Medulla oblongata (tissue), 1 donor: Measurements from ENCODE around the gene GPHN.
"Not testable (repeated sequence)": the region's sequence is repeated elsewhere in the genome, so short reads cannot be mapped to it uniquely, and the experiment has no call there.

Experiments used
- DNase-seq: peaks from one replicate; pipeline ENCODE4 v3.0.0-alpha.2; 2015; ENCODE audit errors: extremely low spot score

Gene GPHN

DNA sequence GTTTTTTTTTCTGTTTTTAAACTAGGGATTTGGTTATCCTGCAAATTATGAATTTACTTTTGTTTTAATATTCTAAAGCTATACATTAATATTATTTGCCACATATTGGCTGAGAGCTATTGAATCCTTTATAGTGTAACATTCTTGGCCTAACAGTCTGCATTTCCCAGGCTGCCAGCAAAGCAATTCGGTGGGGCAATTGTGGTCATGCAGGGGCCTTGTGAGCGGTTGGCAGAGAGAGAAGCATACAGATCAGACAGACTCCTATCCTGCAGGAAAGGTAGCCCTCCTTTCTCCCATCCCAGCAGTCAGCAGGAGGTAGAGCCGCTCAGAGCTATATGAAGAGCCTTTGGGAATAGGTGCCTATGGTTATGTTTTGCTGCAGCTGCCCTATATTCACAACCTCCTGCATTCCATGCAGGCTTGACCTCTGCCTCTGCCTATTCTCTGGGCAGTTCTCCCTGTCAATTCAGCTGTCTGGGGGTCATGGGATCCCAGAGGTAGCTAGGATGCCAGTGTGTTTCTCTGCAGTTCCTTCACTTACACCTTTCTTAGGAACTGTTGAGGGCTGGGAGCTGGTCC is 144.7 kb downstream of the GPHN start:
- DNase-seq = peak; percentile 44

DNA sequence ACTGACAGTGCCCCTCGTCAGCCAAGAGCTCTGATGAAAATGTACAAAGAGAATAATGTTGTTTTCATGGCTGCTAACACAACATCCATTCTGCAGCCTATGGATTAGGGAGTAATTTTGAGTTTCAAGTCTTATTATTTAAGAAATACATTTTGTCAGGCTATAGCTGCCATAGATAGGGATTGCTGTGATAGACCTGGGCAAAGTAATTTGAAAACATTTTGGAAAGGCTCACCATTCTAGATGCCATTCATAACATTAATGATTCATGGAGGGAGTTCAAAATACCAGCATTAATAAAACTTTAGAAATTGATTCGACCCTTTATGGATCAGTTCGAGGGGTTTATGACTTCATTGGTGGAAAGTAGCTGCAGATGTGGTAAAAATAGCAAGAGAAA is 149.8 kb downstream of the GPHN start:
- no peak for DNase-seq

DNA sequence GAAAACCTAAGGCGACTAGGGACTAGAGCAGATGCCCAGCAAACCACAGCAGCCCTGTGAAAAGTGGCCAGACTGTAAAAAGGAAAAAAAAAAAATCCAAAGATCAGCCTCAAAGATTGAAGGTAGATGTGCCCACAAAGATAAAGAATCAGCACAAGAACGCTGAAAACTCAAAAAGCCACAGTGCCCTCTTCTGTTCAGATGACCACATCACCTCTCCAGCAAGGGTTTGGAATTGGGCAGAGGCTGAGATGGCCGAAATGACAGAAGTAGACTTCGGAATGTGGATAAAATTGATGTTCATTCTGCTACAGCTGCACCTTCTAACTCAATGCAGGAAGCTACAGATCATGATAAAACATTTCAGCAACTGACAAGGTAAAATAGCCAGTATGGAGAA is 154.4 kb downstream of the GPHN start:
- peak; percentile 20 for DNase-seq

DNA sequence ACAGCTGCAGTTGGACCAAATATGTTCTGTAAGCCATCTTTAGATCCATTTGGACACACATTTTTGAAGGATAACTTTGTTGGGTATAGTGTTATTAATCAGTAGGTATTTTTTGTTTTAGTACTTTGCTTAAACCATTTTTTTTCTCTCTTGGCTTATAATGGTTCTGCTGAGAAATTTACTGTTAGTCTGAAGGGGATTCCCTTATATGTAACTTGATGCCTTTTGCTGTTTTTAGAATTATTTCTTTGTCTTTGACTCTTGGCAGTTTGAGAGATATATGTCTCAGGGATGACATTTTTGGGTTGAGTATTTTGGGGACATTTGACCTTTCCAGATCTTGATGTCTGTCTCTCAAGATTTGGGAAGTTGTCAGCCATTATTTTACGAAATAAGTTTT is 169.8 kb downstream of the GPHN start:
- no peak for DNase-seq

DNA sequence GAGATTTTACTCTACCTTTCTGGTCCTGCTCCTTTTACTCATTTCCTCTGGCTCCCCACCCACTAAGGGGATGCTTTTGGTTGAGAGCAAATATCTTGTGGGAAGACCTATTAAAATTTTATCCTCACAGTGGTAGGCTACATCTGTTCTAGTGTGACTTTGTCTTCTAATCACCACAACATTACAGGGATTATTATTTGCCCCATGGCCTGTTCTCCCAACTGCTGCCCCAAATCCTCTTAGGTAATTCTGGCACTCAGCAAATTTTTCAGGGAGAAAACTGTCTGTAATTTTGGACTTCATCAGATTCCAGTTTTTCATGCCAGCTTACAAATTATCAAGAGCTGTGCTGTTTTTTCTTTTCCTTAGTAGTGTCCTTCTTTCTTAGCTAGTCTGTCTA is 172.3 kb downstream of the GPHN start:
- no peak for DNase-seq

DNA sequence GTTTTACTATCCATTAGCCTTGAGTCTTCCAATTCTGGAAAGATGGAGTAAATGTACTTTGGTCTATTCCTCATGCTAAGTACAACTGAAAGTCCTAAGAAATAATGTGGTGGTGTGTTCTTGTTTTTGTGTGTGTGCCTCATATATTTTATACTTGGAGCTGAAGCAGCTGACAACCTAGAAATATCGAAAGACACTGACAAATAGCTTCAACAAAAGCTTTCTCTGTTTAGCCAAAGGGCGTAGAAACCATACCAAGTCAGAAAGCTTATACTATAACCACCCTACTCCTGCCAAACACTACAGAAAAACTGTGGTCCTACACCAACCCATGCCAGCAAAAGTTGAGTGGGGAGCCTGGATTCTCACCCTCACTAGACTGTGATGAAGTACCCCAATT is 188.4 kb downstream of the GPHN start:
- DNase-seq = peak; percentile 5

DNA sequence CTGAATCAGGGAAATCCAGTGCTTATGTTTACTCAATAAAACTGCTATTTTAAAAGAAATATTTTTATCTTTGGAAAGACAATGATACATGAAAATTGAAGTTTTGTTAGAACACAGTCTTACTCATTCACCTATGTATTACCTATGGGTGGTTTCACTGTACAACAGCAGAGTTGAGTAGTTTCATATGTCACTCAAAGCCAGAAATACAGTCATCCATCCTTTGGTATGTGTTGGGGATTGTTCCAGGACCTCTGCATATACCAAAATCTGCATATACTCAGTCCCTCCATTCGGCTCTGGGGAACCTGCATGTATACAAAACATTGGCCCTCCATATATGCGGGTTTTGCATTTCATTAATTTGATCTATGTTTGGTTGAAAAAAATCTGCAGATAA is 190.6 kb downstream of the GPHN start:
- no peak for DNase-seq

DNA sequence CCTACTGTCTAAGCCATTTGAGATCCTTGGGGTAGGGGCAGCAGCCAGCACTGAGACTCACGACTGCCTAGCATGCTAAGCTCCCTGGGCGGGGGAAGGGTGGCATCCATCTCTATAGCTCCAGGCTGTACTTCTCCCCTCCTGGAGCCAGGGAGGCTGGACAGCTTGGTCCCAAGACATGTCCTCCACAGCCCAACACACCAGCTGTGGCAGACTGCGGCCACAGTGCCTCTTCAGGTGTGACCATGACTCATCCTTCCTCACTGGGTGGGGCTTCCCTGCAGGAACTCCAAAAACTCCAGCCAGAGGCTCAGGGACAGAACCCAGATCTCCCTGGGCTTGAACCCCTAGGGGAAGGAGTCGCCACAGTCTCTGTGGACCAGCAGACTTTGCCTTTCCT is 193.9 kb downstream of the GPHN start:
- DNase-seq = no peak

DNA sequence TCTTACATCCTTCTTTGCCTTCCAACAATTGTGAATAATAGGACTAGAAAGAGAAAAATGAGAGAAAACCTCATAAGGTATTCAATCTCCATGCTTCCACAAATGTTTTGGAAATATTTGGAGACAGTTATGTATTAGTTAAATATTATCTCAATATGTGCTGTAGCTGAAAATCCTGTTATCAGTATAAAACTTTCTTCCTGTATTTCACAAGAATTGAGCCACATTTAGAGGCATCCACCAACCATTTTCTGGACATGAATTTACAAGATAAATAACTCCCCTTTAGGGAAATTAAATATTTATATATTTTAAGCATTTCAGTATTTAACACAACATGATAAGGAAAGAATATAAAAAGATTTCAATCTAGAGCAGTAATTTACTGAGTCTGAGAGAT is 200.3 kb downstream of the GPHN start:
- no peak for DNase-seq

DNA sequence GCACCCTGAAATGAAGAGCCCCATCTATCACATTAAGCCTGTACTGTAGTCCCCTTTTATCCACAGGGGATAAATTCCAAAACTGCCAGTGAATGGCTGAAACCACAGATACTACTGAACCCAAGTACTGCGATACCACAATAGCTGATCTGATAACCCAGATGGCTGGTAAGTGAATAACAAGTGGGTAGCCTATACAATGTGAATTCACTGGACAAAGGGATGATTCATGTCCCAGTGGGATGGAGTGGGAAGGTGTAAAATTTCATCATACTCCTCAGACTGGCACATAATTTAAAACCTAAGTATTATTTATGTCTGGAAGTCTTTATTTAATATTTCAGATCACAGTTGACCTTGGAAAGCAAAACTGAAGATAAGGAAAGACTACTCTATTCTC is 201.3 kb downstream of the GPHN start:
- peak; percentile 16 for DNase-seq

DNA sequence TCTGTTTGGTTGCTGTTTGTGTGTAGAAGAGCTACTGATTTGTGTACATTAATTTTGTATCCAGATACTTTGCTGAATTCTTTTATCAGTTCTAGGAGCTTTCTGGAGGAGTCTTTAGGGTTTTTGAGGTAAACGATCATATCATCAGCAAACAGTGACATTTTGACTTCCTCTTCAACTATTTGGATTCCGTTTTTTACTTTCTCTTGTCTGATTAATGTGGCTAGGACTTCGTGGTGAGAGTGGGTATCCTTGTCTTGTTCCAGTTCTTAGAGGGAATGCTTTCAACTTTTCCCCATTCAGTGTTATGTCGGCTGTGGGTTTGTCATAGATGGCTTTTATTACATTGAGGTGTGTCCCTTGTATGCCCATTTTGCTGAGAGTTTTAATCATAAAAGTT is 206.3 kb downstream of the GPHN start:
- DNase-seq = not testable (repeated sequence)

DNA sequence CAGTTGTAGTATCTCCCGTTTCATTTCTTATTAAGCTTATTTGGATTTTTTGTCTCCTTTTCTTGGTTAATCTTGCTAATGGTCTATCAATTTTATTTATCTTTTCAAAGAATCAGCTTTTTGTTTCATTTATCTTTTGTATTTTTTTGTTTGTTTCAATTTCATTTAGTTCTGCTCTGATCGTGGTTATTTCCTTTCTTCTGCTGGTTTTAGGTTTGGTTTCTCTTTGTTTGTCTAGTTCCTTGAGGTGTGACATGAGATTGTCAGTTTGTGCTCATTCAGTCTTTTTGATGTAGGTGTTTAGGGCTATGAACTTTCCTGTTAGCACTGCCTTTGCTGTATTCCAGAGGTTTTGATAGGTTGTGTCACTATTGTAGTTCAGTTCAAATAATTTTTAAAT is 207.4 kb downstream of the GPHN start:
- not testable (repeated sequence) for DNase-seq

DNA sequence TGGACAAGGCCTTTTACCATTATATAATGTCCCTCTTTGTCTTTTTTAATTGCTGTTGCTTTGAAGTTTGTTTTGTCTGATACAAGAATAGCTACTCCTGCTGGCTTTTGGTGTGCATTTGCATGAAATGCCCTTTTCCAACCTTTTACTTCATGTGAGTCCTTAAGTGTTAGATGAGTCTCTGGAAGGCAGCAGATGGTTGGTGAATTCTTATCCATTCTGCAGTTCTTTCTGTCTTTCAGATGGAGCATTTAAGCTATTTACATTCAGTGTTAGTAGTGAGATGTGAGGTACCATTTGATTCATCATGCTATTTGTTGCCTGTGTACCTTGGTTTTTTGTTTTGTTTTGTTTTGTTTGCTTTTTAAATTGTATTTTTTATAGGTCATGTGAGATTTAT is 208.3 kb downstream of the GPHN start:
- DNase-seq = no peak

DNA sequence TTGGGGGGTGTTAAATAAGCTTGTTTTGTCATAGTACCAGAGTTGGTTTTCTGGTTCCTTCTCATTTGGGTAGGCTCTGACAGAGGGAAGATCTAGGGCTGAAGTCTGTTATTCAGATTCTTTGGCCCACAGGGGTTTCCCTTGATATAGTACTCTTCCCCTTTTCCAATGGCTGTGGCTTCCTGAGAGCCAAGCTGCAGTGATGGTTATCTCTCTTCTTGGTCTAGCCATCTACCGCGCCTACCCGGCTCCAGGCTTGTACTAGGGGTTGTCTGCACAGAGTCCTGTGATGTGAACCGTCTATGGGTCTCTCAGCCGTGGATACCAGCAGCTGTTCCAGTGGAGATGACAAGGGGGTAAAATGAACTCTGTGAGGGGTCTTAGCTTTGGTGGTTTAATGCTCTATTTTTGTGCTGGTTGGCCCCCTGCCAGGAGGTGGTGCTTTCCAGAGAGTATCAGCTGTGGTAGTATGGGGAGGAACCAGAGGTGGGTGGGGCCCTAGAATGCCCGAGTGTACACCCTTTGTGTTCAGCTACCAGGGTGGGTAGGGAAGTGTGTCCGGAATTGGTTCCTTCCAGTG is 209.7 kb downstream of the GPHN start:
- DNase-seq = no peak

DNA sequence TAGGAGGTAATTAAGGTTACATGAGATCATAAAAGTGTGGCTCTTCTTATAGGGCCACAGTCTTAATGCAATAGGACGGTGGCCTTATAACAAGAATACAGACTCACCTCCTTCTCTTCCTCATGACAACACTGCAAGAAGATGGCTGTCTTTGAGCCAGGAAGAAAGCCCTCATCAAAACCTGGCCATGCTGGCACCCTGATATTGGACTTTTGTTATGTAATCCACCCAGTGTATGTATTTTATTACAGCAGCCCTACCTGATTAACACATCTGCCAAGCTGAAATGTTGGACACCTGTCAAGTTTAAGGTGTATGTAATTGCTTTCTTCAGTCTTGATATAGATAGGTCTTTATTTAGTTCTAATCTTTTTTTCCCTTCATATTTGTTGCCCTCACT is 217.0 kb downstream of the GPHN start:
- DNase-seq = no peak

DNA sequence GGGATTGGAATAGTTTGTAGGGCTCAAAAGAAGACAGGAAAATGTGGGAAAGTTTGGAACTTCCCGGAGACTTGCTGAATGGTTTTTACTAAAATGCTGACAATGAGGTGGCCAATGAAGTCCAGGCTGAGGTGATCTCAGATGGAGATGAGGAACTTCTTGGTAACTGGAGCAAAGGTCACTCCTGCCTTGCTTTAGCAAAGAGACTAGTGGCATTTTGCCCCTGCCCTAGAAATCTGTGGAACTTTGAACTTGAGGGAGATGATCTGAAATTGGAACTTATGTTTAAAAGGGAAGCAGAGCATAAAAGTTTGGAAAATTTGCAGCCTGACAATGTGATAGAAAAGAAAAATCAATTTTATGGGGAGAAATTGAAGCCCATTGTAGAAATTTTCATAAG is 223.4 kb downstream of the GPHN start:
- not testable (repeated sequence) for DNase-seq

DNA sequence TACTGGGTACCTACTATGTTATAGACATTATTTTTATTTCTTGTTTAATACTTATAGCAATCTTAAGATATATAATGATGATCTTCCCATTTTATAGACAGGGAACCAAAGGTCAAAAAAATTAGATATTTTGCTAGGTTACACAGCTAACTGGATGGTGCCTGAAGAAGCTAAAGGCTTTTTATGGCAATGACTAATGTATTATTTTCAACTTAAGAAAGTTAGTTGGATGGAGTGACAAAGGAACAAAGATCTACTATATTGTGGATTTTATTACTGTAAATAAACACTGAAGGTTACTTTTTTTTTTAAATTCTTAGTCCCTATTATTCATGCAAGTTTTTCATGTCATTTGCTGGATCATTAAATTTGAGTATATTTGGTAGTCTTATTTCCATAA is 227.9 kb downstream of the GPHN start:
- no peak for DNase-seq

DNA sequence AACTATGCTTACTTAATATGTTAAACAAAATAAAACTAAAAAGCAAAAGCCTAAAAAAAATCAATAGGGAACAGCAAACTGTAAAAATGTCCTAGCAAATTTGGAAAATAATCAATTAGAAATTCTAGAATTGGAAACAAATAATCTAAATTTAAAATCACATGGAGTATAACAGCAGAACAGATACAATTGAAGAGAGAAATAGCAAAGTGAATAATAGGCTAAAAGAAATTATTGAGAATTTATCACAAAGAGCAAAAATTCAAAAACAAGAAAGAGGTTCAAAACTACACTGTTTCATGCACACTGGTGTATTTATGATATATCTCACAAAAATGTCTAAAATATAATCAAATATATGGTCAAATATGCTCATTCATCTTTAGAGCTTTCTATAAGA is 231.9 kb downstream of the GPHN start:
- DNase-seq = no peak

DNA sequence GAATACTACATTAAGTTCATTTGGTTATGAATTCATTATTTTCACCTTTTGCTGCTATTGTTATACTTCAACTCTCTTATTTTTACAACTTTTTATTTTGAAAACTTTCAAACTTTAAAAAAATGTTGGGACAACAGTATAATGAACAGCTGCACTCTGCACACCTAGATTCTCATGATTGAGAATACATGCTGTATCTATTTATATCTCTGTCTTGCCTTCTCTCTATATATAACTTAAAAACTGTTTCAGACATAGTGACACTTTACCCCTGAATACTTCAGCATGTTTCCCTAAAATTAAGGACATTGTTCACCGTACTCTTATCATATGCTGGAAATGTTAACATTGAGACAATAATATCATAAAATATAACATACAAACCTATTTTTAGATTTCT is 237.1 kb downstream of the GPHN start:
- DNase-seq = no peak

DNA sequence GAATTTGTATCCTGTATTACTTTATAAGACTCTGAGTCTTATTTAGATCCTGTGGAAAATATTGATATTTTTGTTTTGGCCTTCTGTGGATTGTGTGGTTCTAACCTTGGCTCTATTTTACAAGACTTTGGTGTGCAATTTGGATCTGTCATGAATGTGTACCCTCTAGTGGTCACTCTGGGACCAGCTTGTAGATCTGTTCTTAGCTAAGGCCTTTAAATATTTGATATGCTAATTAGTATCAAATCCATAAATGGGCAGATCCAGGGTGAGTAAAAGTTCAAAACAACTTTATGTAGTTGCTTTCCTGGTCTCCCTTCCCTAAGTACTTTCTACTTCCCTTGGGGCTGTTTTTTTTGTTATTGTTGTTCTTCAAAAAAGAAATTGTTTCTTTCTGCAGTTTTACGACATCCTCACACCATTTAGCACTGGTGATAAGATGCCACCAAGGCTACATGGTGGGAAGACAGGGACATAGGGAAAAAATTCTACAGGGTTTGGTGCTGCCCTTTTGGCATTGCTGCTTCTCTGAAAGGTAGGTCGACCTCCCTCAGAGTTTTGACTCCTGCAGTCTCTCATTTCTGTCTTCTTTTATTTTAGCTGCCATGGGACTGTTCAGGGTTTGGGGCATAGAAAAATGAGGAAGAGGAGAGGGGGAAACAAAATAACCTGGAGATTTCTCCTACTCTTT is 238.5 kb downstream of the GPHN start:
- DNase-seq = peak; percentile 33

DNA sequence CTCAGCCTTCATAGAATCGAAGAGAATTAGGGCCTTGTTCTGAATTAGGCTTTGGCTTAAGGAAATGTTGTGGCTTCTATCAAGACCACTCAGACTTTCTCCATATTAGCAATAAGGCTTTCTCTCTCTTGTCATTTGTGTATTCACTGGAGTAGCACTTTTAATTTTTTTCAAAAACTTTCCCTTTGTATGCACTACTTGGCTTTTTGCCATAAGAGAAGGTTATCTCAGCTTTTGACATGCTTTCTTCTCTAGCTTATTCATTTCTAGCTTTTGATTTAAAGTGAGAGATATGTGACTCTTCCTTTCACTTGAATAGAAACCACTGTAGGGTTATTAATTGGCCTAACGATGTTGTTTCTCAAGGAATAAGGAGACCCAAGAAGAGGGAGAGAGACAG is 244.2 kb downstream of the GPHN start:
- no peak for DNase-seq

DNA sequence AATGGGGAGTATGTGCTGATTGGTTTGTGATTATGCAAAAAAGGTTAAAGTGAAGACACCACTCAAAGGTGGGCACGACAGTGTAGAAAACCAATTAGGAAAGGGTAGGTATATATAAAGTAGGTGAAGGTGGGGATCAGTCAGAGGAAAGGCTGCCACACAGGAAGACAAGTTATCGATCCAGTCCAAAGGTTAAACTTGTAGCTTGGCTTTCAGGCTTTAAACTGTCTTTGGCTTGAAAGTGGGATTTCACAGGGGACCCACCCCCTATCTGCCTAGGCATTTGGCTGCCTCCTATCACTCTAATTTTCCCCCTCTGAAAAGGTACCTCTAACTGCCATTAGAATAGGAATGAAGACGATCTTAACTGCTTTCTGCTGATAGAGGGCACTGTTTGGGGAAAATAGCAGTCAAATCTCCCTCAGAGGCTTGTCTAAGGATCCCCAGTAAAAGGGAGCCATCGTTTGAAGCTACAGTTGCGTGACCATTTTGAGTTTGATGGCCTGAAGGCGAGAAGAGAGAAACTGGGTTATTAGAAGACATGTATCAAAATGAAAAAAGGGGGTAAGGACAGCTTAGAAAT is 250.2 kb downstream of the GPHN start:
- DNase-seq = no peak

DNA sequence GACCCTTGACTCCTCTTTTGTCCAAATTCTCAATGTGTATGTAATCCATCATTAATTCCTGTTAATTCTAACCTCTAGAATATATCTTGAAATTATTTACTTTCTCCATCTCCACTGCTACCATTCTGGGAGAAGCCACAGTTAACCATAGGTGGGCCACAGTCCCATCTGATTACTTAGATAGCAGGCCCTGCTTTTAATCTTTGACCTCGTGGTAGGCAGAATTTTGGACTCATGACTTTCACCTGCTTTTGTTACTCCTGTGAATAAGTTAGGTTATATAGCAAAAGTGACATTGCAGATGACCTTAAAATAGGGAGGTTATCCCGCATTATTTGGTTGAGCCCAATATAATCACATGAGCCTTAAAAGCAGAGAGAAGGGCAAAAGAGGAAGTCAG is 264.2 kb downstream of the GPHN start:
- no peak for DNase-seq
